T-helper 2 cell treated with Interferon-gamma antibody and Interleukin-4, amounts not matched to agents 5 μg/mL and 100 μg/mL, for 36 hours (primary cell): ENCODE data around the gene CDKL2.

Experiments
- DNase-seq: peaks from one replicate; pipeline ENCODE4 v3.0.0; 2021; ENCODE audit warnings: low spot score
- H3K27ac Mint-ChIP-seq: one replicate; pipeline ENCODE4 v1.8.0; 2021; ENCODE audit warnings: mild to moderate bottlenecking, mixed read lengths
- H3K27me3 Mint-ChIP-seq: one replicate; pipeline ENCODE4 v1.8.0; 2021; ENCODE audit warnings: low read depth, mixed read lengths
- H3K36me3 Mint-ChIP-seq: one replicate; pipeline ENCODE4 v1.8.0; 2021; ENCODE audit warnings: low read depth, mixed read lengths
- H3K4me1 Mint-ChIP-seq: one replicate; pipeline ENCODE4 v1.8.0; 2021; ENCODE audit warnings: low read depth, mixed read lengths
- H3K4me3 Mint-ChIP-seq: one replicate; pipeline ENCODE4 v1.8.0; 2022; ENCODE audit warnings: mild to moderate bottlenecking, moderate library complexity, mixed read lengths
- H3K9me3 Mint-ChIP-seq: one replicate; pipeline ENCODE4 v1.8.0; 2021; ENCODE audit warnings: mixed read lengths

The CDKL2 gene

GRCh38 chr4:75660491-75660890 is 30.2 kb upstream of the CDKL2 start:
- Mint-ChIP-seq H3K27ac (no peak overlapping the region), H3K4me3 (no peak overlapping the region), H3K27me3 (no peaks in the 10 kb centered on the region), H3K4me1 (peaks cover 57% of the 10 kb centered on the region), H3K36me3 (peaks cover 56% of the 10 kb centered on the region), H3K9me3 (no peaks in the 10 kb centered on the region)
- DNase-seq = no peak

GRCh38 chr4:75659512-75660031 is 29.2 kb upstream of the CDKL2 start:
- peaks cover 61% of the 10 kb centered on the region for H3K36me3 Mint-ChIP-seq
- no peaks in the 10 kb centered on the region for H3K27me3 Mint-ChIP-seq
- no peaks in the 10 kb centered on the region for H3K9me3 Mint-ChIP-seq
- no peak overlapping the region for H3K4me3 Mint-ChIP-seq
- H3K4me1 Mint-ChIP-seq = peaks cover 60% of the 10 kb centered on the region
- H3K27ac Mint-ChIP-seq = no peak overlapping the region
- DNase-seq = no peak

GRCh38 chr4:75658876-75659275 is 28.5 kb upstream of the CDKL2 start:
- H3K9me3 Mint-ChIP-seq = no peaks in the 10 kb centered on the region
- no peak for DNase-seq
- H3K27ac Mint-ChIP-seq = peak overlapping the region; percentile 15
- H3K36me3 Mint-ChIP-seq = peaks cover 68% of the 10 kb centered on the region
- peak overlapping the region; percentile 24 for H3K4me3 Mint-ChIP-seq
- no peaks in the 10 kb centered on the region for H3K27me3 Mint-ChIP-seq
- H3K4me1 Mint-ChIP-seq = peaks cover 66% of the 10 kb centered on the region

GRCh38 chr4:75655562-75655961 is 25.2 kb upstream of the CDKL2 start:
- Mint-ChIP-seq H3K36me3 (peaks cover 64% of the 10 kb centered on the region), H3K9me3 (no peaks in the 10 kb centered on the region), H3K4me3 (peak overlapping the region; percentile 64), H3K27ac (peak overlapping the region; percentile 88), H3K4me1 (peaks cover 65% of the 10 kb centered on the region), H3K27me3 (no peaks in the 10 kb centered on the region)
- DNase-seq = no peak

GRCh38 chr4:75654905-75655304 is 24.6 kb upstream of the CDKL2 start:
- DNase-seq = no peak
- Mint-ChIP-seq H3K27ac (peak overlapping the region; percentile 88), H3K4me3 (peak overlapping the region; percentile 64)

GRCh38 chr4:75653845-75654503 is 23.6 kb upstream of the CDKL2 start:
- H3K27me3 Mint-ChIP-seq = no peaks in the 10 kb centered on the region
- H3K27ac Mint-ChIP-seq = peak overlapping the region; percentile 88
- no peaks in the 10 kb centered on the region for H3K9me3 Mint-ChIP-seq
- peaks cover 56% of the 10 kb centered on the region for H3K36me3 Mint-ChIP-seq
- DNase-seq = no peak
- peak overlapping the region; percentile 63 for H3K4me3 Mint-ChIP-seq
- peaks cover 55% of the 10 kb centered on the region for H3K4me1 Mint-ChIP-seq

More at GRCh38 chr4:75654905-75655304, 24.6 kb upstream of the CDKL2 start:
- Mint-ChIP-seq H3K4me1 (peaks cover 64% of the 10 kb centered on the region), H3K36me3 (peaks cover 64% of the 10 kb centered on the region), H3K9me3 (no peaks in the 10 kb centered on the region), H3K27me3 (no peaks in the 10 kb centered on the region)

- DNase-seq = no peak
- H3K4me3 Mint-ChIP-seq = no peak overlapping the region
- peaks cover 5% of the 10 kb centered on the region for H3K4me1 Mint-ChIP-seq
- no peaks in the 10 kb centered on the region for H3K9me3 Mint-ChIP-seq
- H3K36me3 Mint-ChIP-seq = peaks cover 60% of the 10 kb centered on the region
- no peaks in the 10 kb centered on the region for H3K27me3 Mint-ChIP-seq
- H3K27ac Mint-ChIP-seq = no peak overlapping the region
Measured at GRCh38 chr4:75644095-75644494, 13.8 kb upstream of the CDKL2 start.

GRCh38 chr4:75643651-75644050 is 13.3 kb upstream of the CDKL2 start:
- no peak overlapping the region for H3K27ac Mint-ChIP-seq
- no peaks in the 10 kb centered on the region for H3K9me3 Mint-ChIP-seq
- no peak for DNase-seq
- H3K4me3 Mint-ChIP-seq = no peak overlapping the region
- H3K4me1 Mint-ChIP-seq = peaks cover 5% of the 10 kb centered on the region
- H3K27me3 Mint-ChIP-seq = no peaks in the 10 kb centered on the region
- H3K36me3 Mint-ChIP-seq = peaks cover 62% of the 10 kb centered on the region

- no peak overlapping the region for H3K27ac Mint-ChIP-seq
Measured at GRCh38 chr4:75639124-75639695, 8.9 kb upstream of the CDKL2 start.

GRCh38 chr4:75637827-75638226 is 7.5 kb upstream of the CDKL2 start:
- Mint-ChIP-seq H3K4me3 (no peak overlapping the region), H3K4me1 (no peaks in the 10 kb centered on the region), H3K27ac (no peak overlapping the region), H3K27me3 (no peaks in the 10 kb centered on the region), H3K36me3 (peaks cover 17% of the 10 kb centered on the region), H3K9me3 (no peaks in the 10 kb centered on the region)
- no peak for DNase-seq

More at GRCh38 chr4:75639124-75639695, 8.9 kb upstream of the CDKL2 start:
- H3K4me1 Mint-ChIP-seq = peaks cover 3% of the 10 kb centered on the region
- no peaks in the 10 kb centered on the region for H3K9me3 Mint-ChIP-seq
- peaks cover 28% of the 10 kb centered on the region for H3K36me3 Mint-ChIP-seq
- no peaks in the 10 kb centered on the region for H3K27me3 Mint-ChIP-seq
- no peak overlapping the region for H3K4me3 Mint-ChIP-seq
- no peak for DNase-seq

- H3K27me3 Mint-ChIP-seq = no peaks in the 10 kb centered on the region
- H3K4me1 Mint-ChIP-seq = no peaks in the 10 kb centered on the region
- no peaks in the 10 kb centered on the region for H3K9me3 Mint-ChIP-seq
- H3K4me3 Mint-ChIP-seq = no peak overlapping the region
- peaks cover 15% of the 10 kb centered on the region for H3K36me3 Mint-ChIP-seq
- DNase-seq = no peak
- H3K27ac Mint-ChIP-seq = no peak overlapping the region
Measured at GRCh38 chr4:75637176-75637575, 6.8 kb upstream of the CDKL2 start.

- Mint-ChIP-seq H3K4me3 (no peak overlapping the region), H3K27ac (no peak overlapping the region), H3K9me3 (no peaks in the 10 kb centered on the region), H3K27me3 (no peaks in the 10 kb centered on the region), H3K4me1 (peaks cover 9% of the 10 kb centered on the region), H3K36me3 (peaks cover 6% of the 10 kb centered on the region)
- no peak for DNase-seq
Measured at GRCh38 chr4:75634951-75635350, 4.6 kb upstream of the CDKL2 start.

- Mint-ChIP-seq H3K9me3 (no peaks in the 10 kb centered on the region), H3K36me3 (peaks cover 2% of the 10 kb centered on the region)
Measured at GRCh38 chr4:75634281-75634680, 4.0 kb upstream of the CDKL2 start.

GRCh38 chr4:75633846-75634245 is 3.5 kb upstream of the CDKL2 start:
- Mint-ChIP-seq H3K27ac (no peak overlapping the region), H3K27me3 (no peaks in the 10 kb centered on the region), H3K36me3 (no peaks in the 10 kb centered on the region), H3K4me3 (no peak overlapping the region), H3K9me3 (no peaks in the 10 kb centered on the region), H3K4me1 (peaks cover 9% of the 10 kb centered on the region)
- no peak for DNase-seq

More at GRCh38 chr4:75634281-75634680, 4.0 kb upstream of the CDKL2 start:
- H3K4me3 Mint-ChIP-seq = no peak overlapping the region
- no peaks in the 10 kb centered on the region for H3K27me3 Mint-ChIP-seq
- no peak for DNase-seq
- H3K27ac Mint-ChIP-seq = no peak overlapping the region
- H3K4me1 Mint-ChIP-seq = peaks cover 9% of the 10 kb centered on the region
